Activated CD4-positive, alpha-beta T cell treated with anti-CD3 and anti-CD28 coated beads for 36 hours (primary cell): Measurements from ENCODE around the gene NOL9. TPM values are rescaled to one million over a fixed set of nuclear protein-coding genes. Genes with fewer than 3 reads are reported as not detected.

Experiments
- ATAC-seq: fragments of 200-7000 bp; cut with Tn5 transposase; one replicate; pipeline ENCODE4 v1.10.0; 2021; ENCODE audit warnings: mild to moderate bottlenecking, moderate library complexity
- CTCF ChIA-PET: fragments of 350-600 bp; sonication (Branson Sonifier 250); formaldehyde crosslinking; loops from one replicate; lab custom pipeline; 2021; ENCODE audit warnings: antibody characterized with exemption; lab: Charles Lee
- POLR2A ChIA-PET: fragments of 350-600 bp; sonication (Branson Sonifier 250); formaldehyde crosslinking; loops from one replicate; lab custom pipeline; 2021; ENCODE audit warnings: antibody characterized with exemption, inconsistent platforms; lab: Charles Lee
- DNase-seq: peaks from one replicate; pipeline ENCODE4 v3.0.0-alpha.2; 2020
- H3K27ac Mint-ChIP-seq: one replicate; pipeline ENCODE4 v1.8.0; 2021; ENCODE audit warnings: mixed read lengths
- H3K27me3 Mint-ChIP-seq: one replicate; pipeline ENCODE4 v1.8.0; 2021; ENCODE audit warnings: mixed read lengths
- H3K36me3 Mint-ChIP-seq: one replicate; pipeline ENCODE4 v1.8.0; 2021; ENCODE audit warnings: low read depth, mixed read lengths
- H3K4me1 Mint-ChIP-seq: one replicate; pipeline ENCODE4 v1.8.0; 2021; ENCODE audit warnings: mixed read lengths
- H3K4me3 Mint-ChIP-seq: one replicate; pipeline ENCODE4 v1.8.0; 2021; ENCODE audit warnings: mild to moderate bottlenecking, moderate library complexity, mixed read lengths
- H3K9me3 Mint-ChIP-seq: one replicate; pipeline ENCODE4 v1.8.0; 2021; ENCODE audit warnings: low read depth, mixed read lengths
- intact Hi-C, 2 experiments: fragments of 100-400 bp; cut with DNase I in 1 of 2; cut with micrococcal nuclease in 1 of 2; formaldehyde crosslinking; loops; one replicate each; pipeline versions ENCODE4 v1.14.2 to v1.15.1; 2022 to 2024; cut with DNase I, micrococcal nuclease
- total RNA-seq, 2 experiments: library from RNA; stranded (reverse); gene quantifications; one replicate each; pipeline ENCODE4 v1.2.3, GENCODE V29; 2021

Gene NOL9
- total RNA-seq, 2 experiments from 2014 or later, result 37.4 to 44.7 TPM

- H3K9me3 Mint-ChIP-seq, result no peaks in the 10 kb centered on the region
- intact Hi-C loops, result no loop called here
- H3K4me3 Mint-ChIP-seq, result no peak overlapping the region
- no peak for DNase-seq
- ChIA-PET CTCF (no interaction called here), POLR2A (no interaction called here)
- no peak overlapping the region for H3K27ac Mint-ChIP-seq
- no peaks in the 10 kb centered on the region for H3K4me1 Mint-ChIP-seq
- no peaks in the 10 kb centered on the region for H3K27me3 Mint-ChIP-seq
- no peak for ATAC-seq
- no peaks in the 10 kb centered on the region for H3K36me3 Mint-ChIP-seq
These were observed 44.4 kb downstream of the NOL9 start for GRCh38 chr1:6509919-6510291.

DNA sequence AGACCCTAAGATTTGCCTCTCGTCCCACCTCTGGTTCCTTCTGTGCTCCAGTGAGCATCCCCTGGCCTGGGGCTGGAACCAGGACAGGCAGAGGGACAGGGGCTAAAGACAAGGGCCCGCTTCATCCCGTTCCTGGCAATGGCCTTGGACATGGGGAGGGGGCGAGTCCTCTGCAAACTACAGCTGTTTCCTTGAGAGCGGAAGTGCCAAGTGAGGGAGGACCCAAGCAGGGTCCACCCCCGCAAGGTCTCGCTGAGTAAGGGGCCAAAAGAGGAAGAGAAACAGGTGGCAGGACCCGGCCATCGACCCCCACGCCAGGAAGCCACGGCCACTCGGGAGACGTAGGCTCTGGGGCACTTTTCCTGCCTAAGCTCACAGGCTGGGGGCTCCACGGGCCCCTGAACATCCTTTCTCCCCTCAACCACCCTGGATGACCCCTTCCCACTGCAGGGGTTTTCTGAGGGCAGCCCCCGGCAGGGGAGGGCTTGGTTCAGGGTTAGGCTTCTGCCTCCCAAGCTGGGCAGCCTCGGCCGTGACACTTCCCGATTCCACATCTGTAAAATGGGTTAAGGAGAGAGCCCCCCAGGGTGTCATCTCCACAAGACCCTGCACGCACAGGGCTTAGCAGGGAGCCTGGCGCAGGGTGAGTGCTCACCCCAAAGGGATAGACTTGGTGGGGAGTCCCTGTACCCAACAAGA lies 44.9 kb downstream of the NOL9 start:
- intact Hi-C loops, result no loop called here
- Mint-ChIP-seq H3K27ac (no peak overlapping the region), H3K27me3 (no peaks in the 10 kb centered on the region), H3K4me3 (no peak overlapping the region), H3K9me3 (no peaks in the 10 kb centered on the region), H3K36me3 (no peaks in the 10 kb centered on the region), H3K4me1 (no peaks in the 10 kb centered on the region)
- ChIA-PET CTCF (interaction anchor here (1.1 kb wide), 1 partner anchor 13 kb away, joined by 3 read pairs; no protein-coding TSS in a partner anchor), POLR2A (no interaction called here)
- no peak for ATAC-seq
- DNase-seq, result no peak

- ATAC-seq (no peak), DNase-seq (no peak)
- H3K4me3 Mint-ChIP-seq, result no peak overlapping the region
- POLR2A ChIA-PET, result no interaction called here
- no peaks in the 10 kb centered on the region for H3K4me1 Mint-ChIP-seq
- no peak overlapping the region for H3K27ac Mint-ChIP-seq
- no peaks in the 10 kb centered on the region for H3K27me3 Mint-ChIP-seq
- intact Hi-C loops, result no loop called here
- CTCF ChIA-PET, result interaction anchor here (1.1 kb wide), 1 partner anchor 14 kb away, joined by 3 read pairs; no protein-coding TSS in a partner anchor
- H3K36me3 Mint-ChIP-seq, result no peaks in the 10 kb centered on the region
- H3K9me3 Mint-ChIP-seq, result no peaks in the 10 kb centered on the region
These were observed 45.5 kb downstream of the NOL9 start for GRCh38 chr1:6508816-6509189.

DNA sequence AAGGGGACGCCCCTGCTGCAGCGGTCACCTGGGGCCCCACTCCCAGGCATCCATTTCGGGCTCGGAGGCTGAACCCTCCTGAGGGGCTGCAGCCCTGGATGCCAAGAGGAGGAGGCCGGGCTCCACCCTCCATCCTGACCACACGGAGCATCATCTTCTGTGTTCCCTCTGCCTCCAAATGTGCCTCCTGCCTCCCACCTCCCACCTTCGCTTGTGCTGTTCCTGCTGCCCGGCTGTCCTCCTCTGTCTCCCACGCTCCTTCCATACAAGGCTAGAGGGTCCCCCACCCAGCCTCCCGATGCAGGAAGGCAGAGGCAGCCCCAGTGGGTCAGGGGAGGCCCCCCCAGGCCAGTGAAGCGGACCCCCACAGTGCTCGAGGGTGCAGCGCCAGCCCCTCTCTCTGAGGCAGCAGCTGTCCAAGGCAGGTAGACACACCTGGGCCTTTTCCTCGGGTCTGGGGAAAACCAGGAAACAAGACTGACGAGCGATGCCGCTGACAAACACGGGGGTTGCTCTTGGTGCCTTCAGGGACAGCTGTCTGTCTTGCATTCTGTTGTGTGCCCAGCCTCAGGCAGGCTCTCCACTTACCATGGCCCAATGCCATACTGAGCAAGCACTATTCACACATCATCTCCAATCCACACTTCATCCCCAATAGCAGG lies 46.0 kb downstream of the NOL9 start:
- Mint-ChIP-seq H3K27me3 (no peaks in the 10 kb centered on the region), H3K36me3 (no peaks in the 10 kb centered on the region), H3K4me3 (no peak overlapping the region), H3K27ac (no peak overlapping the region), H3K9me3 (no peaks in the 10 kb centered on the region), H3K4me1 (no peaks in the 10 kb centered on the region)
- DNase-seq (no peak), ATAC-seq (no peak)
- POLR2A ChIA-PET, result no interaction called here
- intact Hi-C loops, result no loop called here
- CTCF ChIA-PET, result interaction anchor here (1.1 kb wide), 1 partner anchor 14 kb away, joined by 3 read pairs; no protein-coding TSS in a partner anchor

- H3K27ac Mint-ChIP-seq, result no peak overlapping the region
- ATAC-seq (no peak), DNase-seq (no peak)
- CTCF ChIA-PET, result interaction anchor here (0.5 to 1.1 kb wide), 5 partner anchors 17 to 1239 kb away, joined by 3 read pairs; no protein-coding TSS in a partner anchor
- H3K36me3 Mint-ChIP-seq, result no peaks in the 10 kb centered on the region
- H3K4me3 Mint-ChIP-seq, result no peak overlapping the region
- H3K9me3 Mint-ChIP-seq, result no peaks in the 10 kb centered on the region
- no peaks in the 10 kb centered on the region for H3K4me1 Mint-ChIP-seq
- intact Hi-C loops, result no loop called here
- POLR2A ChIA-PET, result no interaction called here
- H3K27me3 Mint-ChIP-seq, result no peaks in the 10 kb centered on the region
These were observed 46.8 kb downstream of the NOL9 start for GRCh38 chr1:6507461-6507911.

DNA sequence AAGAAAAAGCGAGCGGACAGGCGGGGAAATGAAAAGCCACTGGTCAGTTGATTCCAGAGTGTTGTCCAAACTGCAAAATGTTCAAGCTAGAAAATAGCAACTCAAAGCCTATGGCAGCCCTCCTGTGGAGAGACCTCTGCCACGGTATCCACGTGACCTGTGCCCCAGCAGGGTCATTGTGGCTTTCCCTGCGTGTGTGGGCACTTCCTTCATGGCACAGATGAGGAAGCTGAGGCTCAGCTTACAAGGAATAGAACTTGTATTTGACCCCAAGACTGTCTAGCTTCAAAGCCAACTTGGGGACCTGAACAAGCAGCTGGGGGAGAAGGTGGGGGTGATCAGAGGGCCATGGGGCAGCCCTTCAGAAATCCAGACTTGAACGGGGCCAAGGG lies 47.3 kb downstream of the NOL9 start:
- Mint-ChIP-seq H3K27me3 (no peaks in the 10 kb centered on the region), H3K27ac (no peak overlapping the region), H3K4me3 (no peak overlapping the region), H3K9me3 (no peaks in the 10 kb centered on the region), H3K36me3 (no peaks in the 10 kb centered on the region), H3K4me1 (no peaks in the 10 kb centered on the region)
- DNase-seq (no peak), ATAC-seq (no peak)
- intact Hi-C loops, result no loop called here
- ChIA-PET CTCF (interaction anchor here (0.5 to 1.1 kb wide), 5 partner anchors 17 to 1240 kb away, joined by 3 read pairs; no protein-coding TSS in a partner anchor), POLR2A (no interaction called here)

DNA sequence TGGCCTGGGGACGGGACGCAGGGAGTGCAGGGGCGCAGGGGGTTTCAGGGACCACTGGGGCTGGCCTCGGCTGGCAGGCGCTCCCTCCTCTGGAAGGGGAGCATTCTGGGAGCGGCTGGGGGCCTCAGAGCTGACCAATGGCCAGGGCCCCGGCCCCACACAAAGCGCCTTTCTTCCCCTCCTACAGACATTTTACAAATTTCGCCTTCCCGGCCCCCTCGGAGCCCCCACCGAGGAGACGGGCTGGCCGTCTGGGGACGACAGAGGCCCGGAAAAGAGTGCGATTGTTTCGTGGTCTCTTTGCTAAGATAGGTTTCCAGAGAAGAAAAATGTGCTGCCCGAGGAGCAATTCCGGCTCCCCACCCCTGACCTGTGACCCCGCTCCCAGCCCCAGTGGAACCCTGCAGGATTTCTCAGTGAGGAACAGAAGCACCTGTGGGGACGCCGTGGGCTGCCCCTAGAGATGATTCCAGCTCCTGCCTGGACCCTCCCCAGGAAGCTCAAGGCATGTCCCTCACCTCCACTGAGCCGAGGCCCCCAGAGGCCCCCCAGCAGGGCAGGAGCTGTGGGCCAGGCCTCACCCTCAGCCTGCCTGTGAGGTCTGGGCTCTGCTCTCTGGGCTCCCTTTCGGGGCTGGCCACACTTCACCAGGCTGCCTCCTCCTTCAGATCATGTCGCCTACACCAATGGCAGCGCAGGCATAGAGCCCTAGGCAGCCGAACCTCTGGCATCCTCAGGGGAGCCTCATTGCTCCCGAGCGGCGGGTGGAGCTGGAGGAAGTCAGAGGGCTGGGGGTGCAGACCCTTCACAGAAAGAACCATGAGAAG lies 47.9 kb downstream of the NOL9 start:
- H3K4me3 Mint-ChIP-seq, result no peak overlapping the region
- H3K4me1 Mint-ChIP-seq, result no peaks in the 10 kb centered on the region
- intact Hi-C loops, result no loop called here
- ATAC-seq (no peak), DNase-seq (no peak)
- no peaks in the 10 kb centered on the region for H3K36me3 Mint-ChIP-seq
- H3K27me3 Mint-ChIP-seq, result no peaks in the 10 kb centered on the region
- ChIA-PET POLR2A (no interaction called here), CTCF (interaction anchor here (0.9 to 1.1 kb wide), 3 partner anchors 23 to 268 kb away, joined by 3 read pairs; no protein-coding TSS in a partner anchor)
- no peaks in the 10 kb centered on the region for H3K9me3 Mint-ChIP-seq
- H3K27ac Mint-ChIP-seq, result no peak overlapping the region

DNA sequence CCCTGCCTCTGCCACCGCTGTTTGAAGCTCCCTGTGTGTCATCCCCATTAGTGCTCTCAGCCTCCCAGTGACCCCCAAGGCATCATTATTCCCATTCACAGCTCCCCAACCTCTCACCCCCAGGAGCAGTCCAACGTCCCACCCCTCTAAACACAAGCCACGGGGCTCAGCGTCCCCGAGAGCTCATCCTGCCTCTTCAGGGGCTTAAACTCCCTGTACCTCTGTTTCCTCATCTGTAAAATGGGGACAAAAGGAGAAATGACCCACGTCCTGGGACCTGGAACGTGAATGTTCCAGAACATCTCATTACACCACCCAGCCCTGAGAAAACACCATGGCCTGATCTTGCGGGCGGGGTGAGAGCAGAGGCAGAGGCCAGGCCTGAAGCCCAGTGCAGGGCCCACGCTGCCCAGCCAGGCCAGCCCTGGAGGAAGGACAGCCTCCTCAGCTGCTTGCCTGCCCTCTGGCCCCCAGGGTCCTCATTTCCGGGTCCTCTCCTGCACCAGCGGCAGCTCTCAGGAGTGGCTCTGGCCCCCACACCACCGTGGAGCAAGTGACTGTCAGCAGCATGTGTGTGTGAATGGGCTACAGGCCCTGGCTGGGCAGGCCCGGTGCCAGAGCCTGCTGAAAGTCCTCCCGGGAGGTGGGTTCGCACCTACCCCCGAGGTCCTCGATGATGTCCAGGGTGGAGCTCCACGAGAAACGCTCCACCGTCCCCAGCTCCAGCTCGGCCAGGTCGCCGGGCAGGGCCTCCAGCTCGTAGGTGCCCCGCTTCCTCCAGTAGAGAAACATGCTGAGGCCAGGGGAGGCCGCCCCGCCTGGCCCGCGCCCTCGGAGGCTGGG lies 48.7 kb downstream of the NOL9 start:
- DNase-seq, result no peak
- ATAC-seq, result no peak
- intact Hi-C loops, result no loop called here
- POLR2A ChIA-PET, result no interaction called here
- Mint-ChIP-seq H3K36me3 (no peaks in the 10 kb centered on the region), H3K27ac (no peak overlapping the region), H3K9me3 (no peaks in the 10 kb centered on the region), H3K4me1 (no peaks in the 10 kb centered on the region), H3K4me3 (no peak overlapping the region), H3K27me3 (peaks cover 4% of the 10 kb centered on the region)
- CTCF ChIA-PET, result interaction anchor here (0.6 to 0.8 kb wide), 4 partner anchors 10 to 417 kb away, joined by 3 read pairs; no protein-coding TSS in a partner anchor

DNA sequence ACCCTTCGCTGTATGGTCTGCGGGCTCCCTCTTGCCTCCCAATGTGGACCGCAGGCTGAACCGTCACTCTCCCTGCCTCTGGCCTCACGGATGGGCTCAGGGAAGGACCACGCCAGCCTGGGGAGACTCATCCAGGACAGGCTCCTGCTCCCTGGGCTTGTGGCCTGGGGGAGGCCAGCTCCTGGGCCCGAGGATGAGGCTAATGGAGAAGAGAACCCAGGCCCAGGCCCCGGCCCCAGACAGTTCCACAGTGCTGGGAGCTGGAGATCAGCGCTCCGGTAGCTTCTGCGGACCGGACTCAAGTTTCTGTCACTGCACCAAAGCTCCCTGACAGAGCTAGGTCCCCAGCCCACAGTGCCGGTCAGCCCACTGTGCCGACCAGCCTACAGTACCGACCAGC lies 49.4 kb downstream of the NOL9 start:
- DNase-seq (no peak), ATAC-seq (no peak)
- Mint-ChIP-seq H3K4me1 (no peaks in the 10 kb centered on the region), H3K4me3 (no peak overlapping the region), H3K27ac (no peak overlapping the region), H3K27me3 (peaks cover 4% of the 10 kb centered on the region), H3K36me3 (no peaks in the 10 kb centered on the region), H3K9me3 (no peaks in the 10 kb centered on the region)
- CTCF ChIA-PET, result interaction anchor here (0.6 to 0.8 kb wide), 2 partner anchors 9 to 27 kb away, joined by 3 read pairs; no protein-coding TSS in a partner anchor
- intact Hi-C loops, result no loop called here
- POLR2A ChIA-PET, result no interaction called here

GRCh38 chr1:6503884-6504602 lies 50.3 kb downstream of the NOL9 start:
- peaks cover 4% of the 10 kb centered on the region for H3K27me3 Mint-ChIP-seq
- H3K9me3 Mint-ChIP-seq, result no peaks in the 10 kb centered on the region
- no peaks in the 10 kb centered on the region for H3K4me1 Mint-ChIP-seq
- POLR2A ChIA-PET, result no interaction called here
- H3K27ac Mint-ChIP-seq, result no peak overlapping the region
- DNase-seq (no peak), ATAC-seq (no peak)
- intact Hi-C loops, result no loop called here
- CTCF ChIA-PET, result no interaction called here
- no peak overlapping the region for H3K4me3 Mint-ChIP-seq
- H3K36me3 Mint-ChIP-seq, result no peaks in the 10 kb centered on the region
